GM18519 (cell line): ENCODE measurements around the gene USP31.

Source experiments
- ATAC-seq: cut with Tn5 transposase; IDR thresholded peaks from one replicate; pipeline ENCODE4 v1.9.1; 2021; ENCODE audit warnings: mild to moderate bottlenecking, moderate library complexity; ENCODE audit not compliant: unreplicated experiment, low FRiP score

USP31 gene

DNA sequence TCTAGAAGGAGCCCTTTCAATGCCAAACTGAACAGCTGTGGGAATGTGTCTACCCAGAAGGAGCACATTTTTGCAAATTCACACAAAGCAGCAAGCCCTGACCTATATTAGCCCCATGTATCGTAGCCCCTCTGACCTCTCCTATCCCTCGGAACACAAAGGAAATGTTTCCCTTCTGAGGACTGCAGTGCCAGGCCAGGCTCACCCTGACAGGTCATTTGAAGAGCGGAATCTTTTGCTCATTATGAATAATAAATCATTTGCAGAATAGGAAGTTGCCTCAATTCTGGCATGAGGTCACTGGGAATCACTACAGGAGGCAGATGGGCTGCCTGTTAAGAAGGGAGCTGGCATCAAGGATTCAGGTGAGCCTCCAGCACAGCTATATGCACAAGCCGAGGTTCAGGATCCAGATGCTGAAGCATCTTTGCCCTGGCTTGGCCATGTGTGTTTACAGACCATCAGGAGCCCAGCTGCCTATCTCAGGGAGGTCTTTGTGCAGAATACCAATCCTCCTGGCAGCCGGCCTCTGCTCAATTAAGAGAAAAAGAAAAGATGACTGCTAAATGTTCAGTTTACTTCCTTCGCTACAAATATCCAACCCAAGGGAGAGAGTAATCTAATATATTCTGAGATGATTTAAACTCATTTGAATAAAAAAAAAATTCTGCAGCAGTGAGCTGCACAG is 119.4 kb downstream of the USP31 start:
- no peak for ATAC-seq

GRCh38 chr16:23027386-23027785 is 121.9 kb downstream of the USP31 start:
- no peak for ATAC-seq

- ATAC-seq: no peak
Observed at GRCh38 chr16:23026784-23027362, 122.4 kb downstream of the USP31 start.

DNA sequence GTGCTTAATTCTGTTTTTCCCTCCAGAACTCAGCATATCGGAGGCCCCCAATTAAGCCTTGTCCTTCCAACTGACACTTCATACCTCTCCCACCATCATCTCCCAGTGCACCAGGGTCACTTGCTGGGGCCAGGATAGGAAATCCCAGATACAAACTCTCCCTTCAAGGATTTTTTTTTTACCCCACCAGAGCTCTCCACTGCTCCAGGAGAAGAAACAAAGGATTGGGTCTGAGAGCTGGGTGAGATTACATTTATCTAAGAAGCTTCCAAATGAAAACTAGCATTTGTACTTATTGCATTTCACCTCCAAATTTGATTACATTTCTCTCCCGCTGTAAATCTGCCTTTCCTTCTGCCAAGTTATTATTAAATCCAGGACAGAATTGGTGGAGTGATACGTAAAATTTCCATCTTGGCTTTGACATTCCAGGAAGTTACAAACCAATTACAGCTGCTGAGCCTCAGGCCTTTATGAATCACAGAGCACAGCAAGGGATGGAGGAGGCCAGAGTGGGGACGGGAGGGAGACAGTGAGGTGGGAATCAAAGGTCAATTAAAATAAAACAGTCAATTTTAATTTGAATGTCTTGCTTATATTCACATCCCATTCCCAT is 123.5 kb downstream of the USP31 start:
- ATAC-seq: no peak

GRCh38 chr16:23024044-23024443 is 125.2 kb downstream of the USP31 start:
- ATAC-seq: no peak

GRCh38 chr16:23020084-23020483 is 129.2 kb downstream of the USP31 start:
- ATAC-seq: no peak

DNA sequence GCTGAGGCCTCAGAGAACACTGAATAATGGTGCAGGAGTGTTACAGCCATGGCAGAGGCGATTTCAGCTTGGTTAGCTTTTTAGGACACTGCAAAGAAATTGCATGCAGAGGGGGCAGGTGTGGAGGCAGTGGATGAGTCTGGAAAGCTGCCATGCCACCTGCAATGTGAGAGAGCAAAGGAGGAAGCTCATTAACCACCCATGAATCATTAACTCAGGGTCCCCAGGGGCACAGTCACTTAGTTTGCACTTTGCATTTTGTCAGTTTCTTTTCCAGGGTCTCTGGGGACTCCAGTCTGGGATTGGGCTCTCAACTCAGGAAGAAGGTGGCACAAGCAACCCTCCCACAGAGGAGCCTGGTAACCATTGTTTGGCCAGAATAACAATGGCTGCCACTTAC is 132.9 kb downstream of the USP31 start:
- ATAC-seq: no peak

GRCh38 chr16:23015580-23015979 is 133.7 kb downstream of the USP31 start:
- ATAC-seq: no peak

DNA sequence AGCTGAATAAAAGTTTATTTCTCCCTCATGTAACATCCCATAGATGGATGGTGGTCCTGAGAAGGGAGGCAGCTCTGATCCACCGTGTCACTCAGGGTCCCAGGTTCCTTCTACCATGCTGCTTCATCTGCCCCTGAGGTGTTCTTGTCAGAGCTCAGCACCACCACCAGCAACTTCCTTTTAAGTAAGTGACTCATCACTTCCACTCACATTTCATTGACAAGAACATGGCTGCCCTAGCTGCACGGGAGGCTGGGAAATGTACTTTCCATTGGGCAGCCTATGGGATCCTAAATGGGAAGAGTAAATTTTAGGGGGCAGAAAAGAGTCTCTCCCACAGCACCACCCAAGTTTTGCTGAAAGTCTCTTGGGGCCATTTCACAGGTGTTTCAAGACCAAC is 134.7 kb downstream of the USP31 start:
- no peak for ATAC-seq
